COR-L47 (cell line): ENCODE results near the gene STRADA.
A peak's percentile ranks its signal among the peaks of the same experiment; 100 is the strongest.
"Not testable (repeated sequence)": the region's sequence is repeated elsewhere in the genome, so short reads cannot be mapped to it uniquely, and the experiment has no call there.

Experiments used
- DNase-seq: peaks from one replicate; lab custom pipeline; 2025; lab: John Stamatoyannopoulos, UW

The STRADA gene

GRCh38 chr17:63754046-63754445, 12.4 kb upstream of the STRADA start:
- no peak for DNase-seq

GRCh38 chr17:63753215-63753614, 11.6 kb upstream of the STRADA start:
- DNase-seq = no peak

- no peak for DNase-seq
These were observed 11.1 kb upstream of the STRADA start for GRCh38 chr17:63752707-63753106.

GRCh38 chr17:63751806-63752205, 10.2 kb upstream of the STRADA start:
- DNase-seq = no peak

GRCh38 chr17:63741143-63741407, 524 bp downstream of the STRADA start:
- no peak for DNase-seq

- DNase-seq = no peak
These were observed 996 bp downstream of the STRADA start for GRCh38 chr17:63740464-63741142.

- no peak for DNase-seq
These were observed 5.9 kb downstream of the STRADA start for GRCh38 chr17:63735691-63736090.

- DNase-seq = no peak
These were observed 19.2 kb downstream of the STRADA start for GRCh38 chr17:63722403-63722802.

GRCh38 chr17:63720194-63720593, 21.4 kb downstream of the STRADA start:
- DNase-seq = not testable (repeated sequence)

GRCh38 chr17:63718988-63719387, 22.6 kb downstream of the STRADA start:
- no peak for DNase-seq

- DNase-seq = no peak
These were observed 25.2 kb downstream of the STRADA start for GRCh38 chr17:63716426-63716825.

- no peak for DNase-seq
These were observed 26.9 kb downstream of the STRADA start for GRCh38 chr17:63714550-63715277.

GRCh38 chr17:63709110-63709509, 32.5 kb downstream of the STRADA start:
- no peak for DNase-seq

GRCh38 chr17:63707151-63707550, 34.4 kb downstream of the STRADA start:
- DNase-seq = no peak

- no peak for DNase-seq
These were observed 35.1 kb downstream of the STRADA start for GRCh38 chr17:63706336-63707082.

GRCh38 chr17:63705657-63706056, 35.9 kb downstream of the STRADA start:
- DNase-seq = no peak

GRCh38 chr17:63704836-63705235, 36.8 kb downstream of the STRADA start:
- DNase-seq = no peak

GRCh38 chr17:63704259-63704576, 37.4 kb downstream of the STRADA start:
- no peak for DNase-seq

- no peak for DNase-seq
These were observed 37.9 kb downstream of the STRADA start for GRCh38 chr17:63703556-63704258.

GRCh38 chr17:63703029-63703428, 38.6 kb downstream of the STRADA start:
- DNase-seq = no peak

- no peak for DNase-seq
These were observed 38.9 kb downstream of the STRADA start for GRCh38 chr17:63702721-63703015.

- DNase-seq = peak; percentile 41
These were observed 39.5 kb downstream of the STRADA start for GRCh38 chr17:63701868-63702720.
